SK-N-SH treated with all-trans-retinoic acid at 6 μM for 48 hours (cell line): ENCODE measurements around the gene UBE4B.

Experiments
- ARNTL ChIP-seq: fragments of 450-650 bp; formaldehyde crosslinking; IDR thresholded peaks from 2 replicates; pipeline ENCODE4 v1.5.0; 2020; ENCODE audit warnings: low read depth, mild to moderate bottlenecking, moderate library complexity, borderline replicate concordance
- BACH2 ChIP-seq: fragments of 250-450 bp; sonication (Bioruptor Pico); IDR thresholded peaks from 2 replicates; pipeline ENCODE4 v1.9.0; 2021; ENCODE audit warnings: mild to moderate bottlenecking, borderline replicate concordance
- SNAI2 ChIP-seq: fragments of 250-450 bp; sonication (Bioruptor Pico); IDR thresholded peaks from 2 replicates; pipeline ENCODE4 v1.5.0; 2020; ENCODE audit warnings: mild to moderate bottlenecking, moderate library complexity
- TCF4 ChIP-seq: fragments of 250-450 bp; sonication (Bioruptor Pico); IDR thresholded peaks from 2 replicates; pipeline ENCODE4 v1.8.0; 2021; ENCODE audit warnings: mild to moderate bottlenecking, moderate library complexity, borderline replicate concordance
- TOX ChIP-seq: fragments of 250-450 bp; sonication (Bioruptor Pico); IDR thresholded peaks from 2 replicates; pipeline ENCODE4 v1.8.0; 2021; ENCODE audit warnings: mild to moderate bottlenecking, moderate library complexity, borderline replicate concordance
- ZC3H10 ChIP-seq: fragments of 250-450 bp; sonication (Bioruptor Pico); IDR thresholded peaks from 2 replicates; pipeline ENCODE4 v1.5.1; 2021; ENCODE audit warnings: mild to moderate bottlenecking, moderate library complexity
- ZFP3 ChIP-seq: fragments of 250-450 bp; sonication (Bioruptor Pico); IDR thresholded peaks from 2 replicates; pipeline ENCODE4 v1.5.0; 2020; ENCODE audit warnings: mild to moderate bottlenecking, moderate library complexity
- ZNF70 ChIP-seq: fragments of 450-650 bp; formaldehyde crosslinking; IDR thresholded peaks from 2 replicates; pipeline ENCODE4 v1.5.0; 2020; ENCODE audit warnings: mild to moderate bottlenecking, moderate library complexity
- ZNF8 ChIP-seq: fragments of 450-650 bp; formaldehyde crosslinking; IDR thresholded peaks from 2 replicates; pipeline ENCODE4 v1.5.0; 2020; ENCODE audit warnings: mild to moderate bottlenecking, moderate library complexity
- TF ChIP-seq, protein P1 (sequence below): fragments of 250-450 bp; sonication (Bioruptor Pico); IDR thresholded peaks from 2 replicates; pipeline ENCODE4 v1.8.0; 2021; ENCODE audit warnings: low read depth, mild to moderate bottlenecking, moderate library complexity, borderline replicate concordance
- TF ChIP-seq, protein P2 (sequence below): fragments of 250-450 bp; sonication (Bioruptor Pico); IDR thresholded peaks from 2 replicates; pipeline ENCODE4 v1.5.1; 2020; ENCODE audit warnings: low read depth, mild to moderate bottlenecking, moderate library complexity
- TF ChIP-seq, protein P3 (sequence below): fragments of 250-450 bp; sonication (Bioruptor Pico); IDR thresholded peaks from 2 replicates; pipeline ENCODE4 v1.5.0; 2020; ENCODE audit warnings: mild to moderate bottlenecking, moderate library complexity
- TF ChIP-seq, protein P4 (sequence below): fragments of 250-450 bp; sonication (Bioruptor Pico); IDR thresholded peaks from 2 replicates; pipeline ENCODE4 v1.8.0; 2020; ENCODE audit warnings: mild to moderate bottlenecking, moderate library complexity, borderline replicate concordance

DNA sequence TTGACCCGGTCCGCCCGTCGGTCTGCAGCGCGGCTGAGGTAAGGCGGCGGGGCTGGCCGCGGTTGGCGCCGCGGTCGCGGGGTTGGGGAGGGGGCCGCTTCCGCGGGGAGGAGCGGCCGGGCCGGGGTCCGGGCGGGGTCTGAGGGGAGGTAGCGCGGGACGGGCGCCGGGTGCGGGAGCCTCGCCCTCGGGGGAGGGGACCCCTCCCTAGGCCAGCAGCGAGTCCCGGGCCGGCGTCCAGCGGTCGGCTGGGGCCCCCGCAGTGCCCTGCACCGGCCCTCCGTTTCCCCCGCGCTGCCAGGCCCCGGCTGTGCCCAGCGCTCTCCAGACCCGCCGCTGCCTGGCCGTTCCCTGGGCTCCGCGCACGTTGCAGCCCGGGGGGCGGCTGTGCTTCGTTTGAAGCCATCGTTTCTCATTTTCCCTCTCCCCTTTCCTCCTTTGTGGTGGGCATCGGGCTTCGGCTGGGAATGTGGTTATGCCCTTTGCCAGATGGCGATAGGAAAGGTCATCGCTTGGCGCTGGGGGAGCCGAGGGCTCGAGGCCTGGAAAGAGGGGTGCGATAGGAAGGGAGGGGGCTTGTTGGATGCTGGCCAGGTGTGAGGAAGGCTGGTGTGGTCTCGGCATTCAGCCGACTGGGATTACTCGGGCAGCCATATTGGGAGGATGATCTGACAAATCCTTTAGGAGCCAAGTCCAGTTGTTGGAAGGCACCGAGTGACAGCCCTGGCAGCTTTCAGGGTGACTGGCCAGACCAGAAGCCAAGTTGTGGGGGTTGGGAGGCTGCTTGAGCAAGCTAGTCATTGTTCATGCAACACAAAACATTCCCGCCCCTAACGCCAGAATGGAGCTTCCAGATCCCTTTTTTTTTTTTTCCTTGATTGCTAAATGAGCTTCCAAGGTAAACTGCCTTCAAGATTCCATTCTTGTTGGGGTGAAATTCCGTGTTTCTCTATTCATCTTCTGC, 178.4 kb downstream of the UBE4B start:
- TF ChIP-seq SNAI2 (no peak), ARNTL (no peak), TOX (CRISPR knock-in tag) (no peak), ZNF70 (CRISPR knock-in tag) (no peak), ZNF8 (no peak), BACH2 (CRISPR knock-in tag) (no peak), ZFP3 (no peak), ZC3H10 (no peak), TCF4 (CRISPR knock-in tag) (no peak)
- TF ChIP-seq, protein P1, sequence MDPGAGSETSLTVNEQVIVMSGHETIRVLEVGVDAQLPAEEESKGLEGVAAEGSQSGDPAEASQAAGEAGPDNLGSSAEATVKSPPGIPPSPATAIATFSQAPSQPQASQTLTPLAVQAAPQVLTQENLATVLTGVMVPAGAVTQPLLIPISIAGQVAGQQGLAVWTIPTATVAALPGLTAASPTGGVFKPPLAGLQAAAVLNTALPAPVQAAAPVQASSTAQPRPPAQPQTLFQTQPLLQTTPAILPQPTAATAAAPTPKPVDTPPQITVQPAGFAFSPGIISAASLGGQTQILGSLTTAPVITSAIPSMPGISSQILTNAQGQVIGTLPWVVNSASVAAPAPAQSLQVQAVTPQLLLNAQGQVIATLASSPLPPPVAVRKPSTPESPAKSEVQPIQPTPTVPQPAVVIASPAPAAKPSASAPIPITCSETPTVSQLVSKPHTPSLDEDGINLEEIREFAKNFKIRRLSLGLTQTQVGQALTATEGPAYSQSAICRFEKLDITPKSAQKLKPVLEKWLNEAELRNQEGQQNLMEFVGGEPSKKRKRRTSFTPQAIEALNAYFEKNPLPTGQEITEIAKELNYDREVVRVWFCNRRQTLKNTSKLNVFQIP (CRISPR knock-in tag): no peak
- TF ChIP-seq, protein P2, sequence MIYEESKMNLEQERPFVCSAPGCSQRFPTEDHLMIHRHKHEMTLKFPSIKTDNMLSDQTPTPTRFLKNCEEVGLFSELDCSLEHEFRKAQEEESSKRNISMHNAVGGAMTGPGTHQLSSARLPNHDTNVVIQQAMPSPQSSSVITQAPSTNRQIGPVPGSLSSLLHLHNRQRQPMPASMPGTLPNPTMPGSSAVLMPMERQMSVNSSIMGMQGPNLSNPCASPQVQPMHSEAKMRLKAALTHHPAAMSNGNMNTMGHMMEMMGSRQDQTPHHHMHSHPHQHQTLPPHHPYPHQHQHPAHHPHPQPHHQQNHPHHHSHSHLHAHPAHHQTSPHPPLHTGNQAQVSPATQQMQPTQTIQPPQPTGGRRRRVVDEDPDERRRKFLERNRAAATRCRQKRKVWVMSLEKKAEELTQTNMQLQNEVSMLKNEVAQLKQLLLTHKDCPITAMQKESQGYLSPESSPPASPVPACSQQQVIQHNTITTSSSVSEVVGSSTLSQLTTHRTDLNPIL (CRISPR knock-in tag): no peak
- TF ChIP-seq, protein P3, sequence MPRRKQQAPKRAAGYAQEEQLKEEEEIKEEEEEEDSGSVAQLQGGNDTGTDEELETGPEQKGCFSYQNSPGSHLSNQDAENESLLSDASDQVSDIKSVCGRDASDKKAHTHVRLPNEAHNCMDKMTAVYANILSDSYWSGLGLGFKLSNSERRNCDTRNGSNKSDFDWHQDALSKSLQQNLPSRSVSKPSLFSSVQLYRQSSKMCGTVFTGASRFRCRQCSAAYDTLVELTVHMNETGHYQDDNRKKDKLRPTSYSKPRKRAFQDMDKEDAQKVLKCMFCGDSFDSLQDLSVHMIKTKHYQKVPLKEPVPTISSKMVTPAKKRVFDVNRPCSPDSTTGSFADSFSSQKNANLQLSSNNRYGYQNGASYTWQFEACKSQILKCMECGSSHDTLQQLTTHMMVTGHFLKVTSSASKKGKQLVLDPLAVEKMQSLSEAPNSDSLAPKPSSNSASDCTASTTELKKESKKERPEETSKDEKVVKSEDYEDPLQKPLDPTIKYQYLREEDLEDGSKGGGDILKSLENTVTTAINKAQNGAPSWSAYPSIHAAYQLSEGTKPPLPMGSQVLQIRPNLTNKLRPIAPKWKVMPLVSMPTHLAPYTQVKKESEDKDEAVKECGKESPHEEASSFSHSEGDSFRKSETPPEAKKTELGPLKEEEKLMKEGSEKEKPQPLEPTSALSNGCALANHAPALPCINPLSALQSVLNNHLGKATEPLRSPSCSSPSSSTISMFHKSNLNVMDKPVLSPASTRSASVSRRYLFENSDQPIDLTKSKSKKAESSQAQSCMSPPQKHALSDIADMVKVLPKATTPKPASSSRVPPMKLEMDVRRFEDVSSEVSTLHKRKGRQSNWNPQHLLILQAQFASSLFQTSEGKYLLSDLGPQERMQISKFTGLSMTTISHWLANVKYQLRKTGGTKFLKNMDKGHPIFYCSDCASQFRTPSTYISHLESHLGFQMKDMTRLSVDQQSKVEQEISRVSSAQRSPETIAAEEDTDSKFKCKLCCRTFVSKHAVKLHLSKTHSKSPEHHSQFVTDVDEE: no peak
- TF ChIP-seq, protein P4, sequence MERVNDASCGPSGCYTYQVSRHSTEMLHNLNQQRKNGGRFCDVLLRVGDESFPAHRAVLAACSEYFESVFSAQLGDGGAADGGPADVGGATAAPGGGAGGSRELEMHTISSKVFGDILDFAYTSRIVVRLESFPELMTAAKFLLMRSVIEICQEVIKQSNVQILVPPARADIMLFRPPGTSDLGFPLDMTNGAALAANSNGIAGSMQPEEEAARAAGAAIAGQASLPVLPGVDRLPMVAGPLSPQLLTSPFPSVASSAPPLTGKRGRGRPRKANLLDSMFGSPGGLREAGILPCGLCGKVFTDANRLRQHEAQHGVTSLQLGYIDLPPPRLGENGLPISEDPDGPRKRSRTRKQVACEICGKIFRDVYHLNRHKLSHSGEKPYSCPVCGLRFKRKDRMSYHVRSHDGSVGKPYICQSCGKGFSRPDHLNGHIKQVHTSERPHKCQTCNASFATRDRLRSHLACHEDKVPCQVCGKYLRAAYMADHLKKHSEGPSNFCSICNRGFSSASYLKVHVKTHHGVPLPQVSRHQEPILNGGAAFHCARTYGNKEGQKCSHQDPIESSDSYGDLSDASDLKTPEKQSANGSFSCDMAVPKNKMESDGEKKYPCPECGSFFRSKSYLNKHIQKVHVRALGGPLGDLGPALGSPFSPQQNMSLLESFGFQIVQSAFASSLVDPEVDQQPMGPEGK: no peak
